Urothelium cell line (cell line): Measurements from ENCODE around the gene SNX17.
"Not testable (repeated sequence)": the region's sequence is repeated elsewhere in the genome, so short reads cannot be mapped to it uniquely, and the experiment has no call there.

ENCODE experiments used
- DNase-seq: peaks from one replicate; pipeline ENCODE4 v3.0.0; 2011; ENCODE audit warnings: low spot score, mixed read lengths
- FAIRE-seq: peaks from 2 replicates; lab custom pipeline; 2011; peaks lifted over from hg19 to GRCh38; lab: Jason Lieb, UNC

The SNX17 gene

DNA sequence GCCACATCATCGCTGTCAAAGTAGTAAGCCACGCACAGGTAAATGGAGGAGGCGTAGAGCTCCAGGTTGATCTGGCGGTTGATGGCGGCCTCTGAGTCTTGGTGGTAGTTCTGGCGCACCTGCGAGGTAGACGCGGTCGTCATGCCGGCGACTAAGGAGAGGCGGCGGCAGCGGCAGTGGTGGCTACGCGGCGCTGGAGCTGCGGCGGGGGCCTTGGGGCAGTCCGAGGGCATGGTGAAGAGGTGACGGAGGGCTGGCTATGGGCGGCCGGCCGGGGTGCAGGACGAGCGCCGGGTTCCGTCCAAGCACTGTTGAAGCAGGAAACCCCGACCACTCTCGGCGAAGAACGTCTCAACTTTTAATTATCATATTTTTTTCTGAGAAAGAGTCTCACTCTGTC, 22.8 kb downstream of the SNX17 start:
- FAIRE-seq (no peak), DNase-seq (no peak)

DNA sequence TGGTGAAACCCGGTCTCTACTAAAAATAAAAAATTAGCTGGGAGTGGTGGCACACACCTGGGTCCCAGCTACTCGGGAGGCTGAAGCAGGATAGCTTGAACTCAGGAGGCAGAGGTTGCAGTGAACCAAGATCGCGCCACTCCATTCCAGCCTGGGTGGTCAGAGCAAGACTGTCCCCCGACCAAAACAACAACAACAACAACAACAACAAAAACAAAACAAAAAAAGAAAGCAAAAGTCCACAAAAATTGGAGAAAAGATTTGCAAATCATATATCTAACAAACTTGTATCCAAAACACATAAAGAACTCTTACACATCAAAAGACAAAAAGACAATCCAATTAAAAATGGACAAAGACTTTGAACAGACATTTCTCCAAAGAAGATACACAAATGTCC, 28.5 kb downstream of the SNX17 start:
- FAIRE-seq (no peak), DNase-seq (no peak)

DNA sequence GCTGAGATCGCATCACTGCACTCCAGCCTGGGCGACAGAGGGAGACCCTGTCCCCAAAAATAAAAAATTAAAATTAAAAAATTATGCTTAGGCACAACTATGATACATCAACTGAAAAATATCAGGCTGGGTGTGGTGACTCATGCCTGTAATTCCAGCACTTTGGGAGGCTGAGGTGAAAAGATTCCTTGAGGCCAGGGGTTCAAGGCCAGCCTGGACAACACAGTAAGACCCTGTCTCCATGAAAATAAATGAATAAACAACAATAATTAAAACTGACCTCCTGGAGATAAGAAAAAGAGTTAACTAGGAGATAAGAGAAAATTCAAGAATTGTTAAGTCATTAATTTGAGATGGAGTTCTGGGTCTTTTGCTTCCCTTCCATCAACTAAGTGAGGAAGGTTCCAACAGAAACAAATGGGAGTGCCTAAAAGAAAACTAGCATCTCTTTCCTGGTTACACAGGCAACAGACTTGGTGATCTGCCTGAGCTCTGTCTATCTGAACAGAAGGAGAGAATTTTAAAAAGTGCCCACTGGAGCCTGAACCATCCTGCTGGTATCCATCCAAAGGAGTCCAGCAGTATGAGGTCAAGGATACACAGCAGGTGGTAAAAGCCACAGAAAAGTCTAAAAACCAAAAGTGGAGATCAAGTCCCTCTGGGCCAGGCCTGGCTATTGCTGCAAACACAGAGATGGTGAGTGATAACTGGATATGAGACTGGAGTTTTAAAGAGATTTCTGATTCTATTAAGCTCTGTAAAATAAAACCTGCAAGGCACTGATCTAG, 30.1 kb downstream of the SNX17 start:
- DNase-seq (no peak), FAIRE-seq (no peak)

DNA sequence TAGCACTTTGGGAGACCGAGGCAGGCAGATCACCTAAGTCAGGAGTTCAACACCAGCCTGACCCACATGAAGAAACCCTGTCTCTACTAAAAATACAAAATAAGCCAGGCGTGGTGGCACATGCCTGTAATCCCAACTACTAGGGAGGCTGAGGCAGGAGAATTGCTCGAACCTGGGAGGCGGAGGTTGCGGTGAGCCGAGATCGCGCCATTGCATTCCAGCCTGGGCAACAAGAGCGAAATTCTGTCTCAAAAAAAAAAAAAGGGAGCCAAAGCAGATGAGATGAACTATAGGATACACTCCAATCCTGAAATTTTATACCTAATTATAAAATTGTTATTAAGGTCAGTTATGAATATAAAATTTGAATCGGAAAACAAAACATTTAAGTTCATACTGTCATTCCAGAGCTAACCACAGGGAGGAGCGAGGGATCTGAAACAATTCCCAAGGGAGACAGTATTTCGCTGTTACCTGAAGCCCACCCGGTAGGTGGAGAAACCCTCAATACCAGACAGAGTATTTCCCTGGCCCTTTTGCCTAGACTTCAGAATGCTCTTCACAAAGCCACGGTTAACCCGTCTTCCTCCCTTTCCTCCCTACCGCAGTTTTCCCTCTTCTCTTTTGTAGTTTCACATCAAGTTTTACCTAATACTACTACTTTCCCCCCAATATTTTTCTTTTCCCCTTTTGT, 37.5 kb downstream of the SNX17 start:
- peak; percentile 69 for DNase-seq
- no peak for FAIRE-seq

DNA sequence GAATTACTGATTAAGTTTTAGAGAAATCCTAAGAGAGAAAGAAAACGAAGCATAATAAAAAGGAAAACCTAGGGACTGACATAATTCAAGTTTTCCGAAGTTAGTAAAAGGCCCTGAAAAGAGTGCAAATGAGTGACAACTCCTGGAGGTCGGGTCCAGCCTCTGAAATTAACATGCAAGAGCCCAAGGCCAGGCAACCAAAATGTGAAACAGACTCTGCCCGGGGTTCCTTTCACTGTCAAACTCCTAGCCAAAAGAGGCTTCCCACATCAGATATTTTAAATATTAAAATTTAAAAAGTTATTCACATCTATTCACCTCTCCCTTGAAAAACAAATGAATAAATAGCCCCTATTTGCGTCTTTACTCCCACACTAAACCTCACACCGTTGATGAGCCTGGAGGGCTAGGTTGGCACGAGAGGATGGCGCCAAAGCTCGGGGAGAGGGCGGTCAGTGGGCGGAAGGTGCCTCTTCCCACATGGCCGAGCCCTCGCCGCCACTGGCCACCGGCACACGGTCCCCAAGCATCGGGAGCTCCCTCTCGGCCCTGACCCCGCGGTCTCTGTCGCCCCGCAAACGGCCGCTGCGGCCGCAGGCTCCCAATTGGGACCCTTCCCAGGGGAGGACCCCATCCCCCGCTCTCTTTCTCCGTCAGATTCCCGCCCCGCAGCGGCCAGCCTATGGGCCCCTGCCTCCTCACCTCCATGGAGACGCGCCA, 38.3 kb downstream of the SNX17 start:
- FAIRE-seq (no peak), DNase-seq (peak; percentile 54)

DNA sequence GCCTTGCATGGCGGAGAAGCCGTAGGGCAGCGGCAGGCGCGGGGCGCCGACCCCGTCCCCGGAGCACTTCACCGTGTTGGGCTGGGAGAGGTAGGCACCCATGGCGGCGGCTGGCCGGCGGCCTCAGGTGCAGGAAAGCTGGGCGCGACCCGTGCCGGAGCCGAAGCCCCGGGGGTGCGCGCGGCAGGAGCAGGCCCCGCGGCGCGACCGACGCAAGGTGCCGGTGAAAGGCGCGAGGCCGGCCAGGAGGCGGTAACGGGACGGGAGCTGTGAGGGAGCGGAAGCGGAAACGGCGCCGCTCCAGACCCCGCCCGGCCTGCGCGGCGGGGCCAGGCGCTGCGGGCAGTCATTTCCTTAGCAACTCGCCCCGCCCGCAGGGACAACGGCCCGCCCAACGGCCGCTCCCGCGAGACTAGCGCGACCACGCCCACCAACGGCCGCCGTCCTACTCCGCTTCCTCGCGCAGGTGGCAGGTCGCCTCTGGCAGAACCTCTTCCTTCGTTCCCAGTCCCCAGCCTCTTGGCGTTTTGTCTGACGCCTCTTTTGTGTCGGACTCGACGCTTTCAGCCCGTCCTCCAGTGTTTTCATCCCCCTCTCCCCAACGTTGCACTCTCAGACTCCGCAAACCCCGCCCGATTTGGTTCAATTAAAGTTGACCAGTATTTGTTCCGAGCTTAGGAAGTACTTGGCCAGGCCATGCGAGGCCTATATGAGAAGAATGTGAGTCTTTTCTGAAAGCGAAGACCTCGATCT, 39.1 kb downstream of the SNX17 start, which contains the start of gene PPM1G:
Gene PPM1G, minus strand, starts transcription at position 271 of the 753 bp plus-strand sequence. Its CDS starts 169 bp downstream, at position 102.
- FAIRE-seq: peak; percentile 81
- peak; percentile 99 for DNase-seq

DNA sequence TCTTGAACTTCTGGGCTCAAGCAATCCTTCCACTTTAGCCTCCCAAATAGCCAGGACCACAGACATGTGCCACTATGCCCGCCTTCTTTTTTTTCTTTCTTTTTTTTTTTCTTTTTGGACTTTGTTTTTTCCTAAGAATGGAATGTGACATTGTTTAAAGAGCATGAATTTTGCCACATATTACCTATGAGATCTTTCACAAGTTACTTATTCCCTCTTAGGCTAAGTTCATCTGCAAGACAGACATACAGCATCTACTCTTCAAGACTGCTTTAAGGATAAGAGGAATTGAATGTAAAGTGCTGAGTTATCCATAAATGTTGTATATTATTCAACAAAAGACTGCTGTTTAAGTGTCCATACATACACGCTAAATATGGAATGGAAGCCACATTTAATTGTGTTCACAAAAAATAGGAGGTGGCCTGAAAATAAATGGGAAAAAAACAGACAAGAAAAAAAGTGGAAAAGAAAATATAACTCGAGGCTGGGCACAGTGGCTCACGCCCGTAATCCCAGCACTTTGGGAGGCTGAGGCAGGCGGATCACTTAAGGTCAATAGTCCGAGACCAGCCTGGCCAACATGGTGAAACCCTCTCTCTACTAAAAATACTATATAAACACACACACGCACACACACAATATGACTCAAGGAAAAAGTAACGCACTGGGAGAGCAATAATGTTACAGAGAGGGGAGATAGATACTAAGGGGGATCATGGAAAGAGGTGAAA, 42.2 kb downstream of the SNX17 start:
- no peak for DNase-seq
- FAIRE-seq: no peak

DNA sequence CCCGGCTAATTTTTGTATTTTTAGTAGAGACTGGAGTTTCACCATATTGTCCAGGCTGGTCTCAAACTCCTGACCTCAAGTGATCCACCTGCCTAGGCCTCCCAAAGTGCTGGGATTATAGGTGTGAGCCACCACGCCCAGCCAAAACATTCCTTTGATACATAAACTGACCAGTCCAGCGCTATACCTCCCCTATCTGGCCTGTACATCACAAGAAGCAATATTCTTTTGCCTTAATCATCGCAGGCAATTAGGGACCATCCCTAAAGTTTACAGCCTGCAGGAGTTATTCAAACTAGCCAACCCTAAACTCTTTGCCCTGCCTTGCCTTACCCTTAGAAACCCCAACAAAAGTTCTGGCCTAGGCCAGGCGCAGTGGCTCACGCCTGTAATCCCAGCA, 45.7 kb downstream of the SNX17 start:
- DNase-seq: no peak
- no peak for FAIRE-seq

DNA sequence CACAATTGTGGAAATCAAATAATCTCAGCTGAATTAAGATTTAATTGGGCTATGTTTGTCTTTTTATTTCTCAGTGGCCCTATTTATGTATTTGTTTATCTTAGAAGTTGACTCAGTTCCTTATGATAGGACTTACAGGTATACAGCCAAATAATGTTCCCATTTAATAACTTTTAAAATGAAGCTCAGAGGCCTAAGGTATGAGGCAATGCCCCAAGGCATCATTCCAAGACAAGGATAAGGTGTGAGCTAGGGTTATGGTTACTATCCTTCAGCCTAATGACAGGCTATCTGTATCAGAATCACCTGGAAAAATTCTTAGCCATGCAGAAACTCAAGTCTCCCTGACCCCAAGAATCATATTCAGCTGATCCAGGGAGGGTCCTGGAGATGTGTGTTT, 50.6 kb downstream of the SNX17 start:
- no peak for DNase-seq
- FAIRE-seq: no peak

DNA sequence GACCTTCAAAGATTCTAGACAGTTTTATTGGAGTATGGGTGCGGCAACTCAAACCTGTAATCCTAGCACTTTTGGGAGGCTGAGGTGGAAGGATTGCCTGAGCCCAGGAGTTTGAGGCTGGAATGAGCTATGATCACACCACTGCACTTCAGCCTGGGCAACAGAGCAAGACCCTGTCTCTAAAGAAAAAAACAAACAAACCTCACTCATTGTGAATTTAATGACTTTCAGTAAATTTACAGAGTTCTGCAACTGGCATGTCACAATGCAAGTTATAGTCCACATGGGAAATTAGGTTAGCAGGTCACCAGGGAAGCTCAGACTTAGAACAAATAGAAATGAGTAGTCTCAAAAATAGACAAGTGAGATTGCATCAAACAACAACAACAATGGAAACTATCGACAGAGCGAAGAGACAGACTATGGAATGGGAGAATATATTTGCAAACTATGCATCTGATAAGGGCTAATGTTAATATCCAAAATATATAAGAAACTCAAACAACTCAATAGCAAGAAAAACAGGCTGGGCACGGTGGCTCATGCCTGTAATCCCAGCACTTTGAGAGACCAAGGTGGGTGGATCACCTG, 51.3 kb downstream of the SNX17 start:
- DNase-seq (no peak), FAIRE-seq (no peak)

DNA sequence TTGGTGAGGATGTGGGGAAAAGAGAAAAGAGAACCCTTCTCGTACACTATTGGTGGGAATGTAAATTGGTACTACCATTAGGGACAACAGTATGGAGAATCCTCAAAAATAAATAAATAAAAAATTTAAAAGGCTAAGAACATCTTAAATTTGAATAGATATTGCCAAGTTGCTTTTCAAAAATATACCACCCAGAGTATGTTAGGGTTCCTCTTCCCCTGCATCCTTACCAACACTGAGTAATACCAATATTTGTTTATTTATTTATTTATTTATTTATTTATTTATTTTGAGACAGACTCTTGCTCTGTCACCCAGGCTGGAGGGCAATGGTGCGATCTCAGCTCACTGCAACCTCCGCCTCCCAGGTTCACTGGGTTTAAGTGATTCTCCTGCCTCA, 52.5 kb downstream of the SNX17 start:
- FAIRE-seq (no peak), DNase-seq (no peak)

DNA sequence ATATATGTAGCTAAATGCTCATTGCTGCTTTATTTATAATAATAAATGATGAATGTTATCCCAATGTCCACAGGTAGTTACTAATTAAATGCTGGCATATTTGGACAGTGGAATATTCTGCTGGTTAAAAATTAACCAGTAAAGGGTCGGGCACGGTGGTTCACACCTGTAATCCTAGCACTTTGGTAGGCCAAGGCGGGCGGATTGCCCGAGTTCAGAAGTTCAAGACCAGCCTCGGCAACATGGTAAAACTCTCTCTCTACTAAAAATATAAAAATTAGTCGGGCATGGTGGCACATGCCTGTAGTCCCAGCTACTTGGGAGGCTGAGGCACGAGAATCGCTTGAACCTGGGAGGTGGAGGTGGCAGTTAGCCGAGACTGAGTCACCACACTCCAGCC, 54.6 kb downstream of the SNX17 start:
- not testable (repeated sequence) for FAIRE-seq, DNase-seq
